HS-5 (cell line): ENCODE results near the gene KDM4C.

ENCODE experiments used
- DNase-seq: peaks from one replicate; pipeline ENCODE4 v3.0.0-alpha.2; 2012; ENCODE audit warnings: low read depth

The KDM4C gene

DNA sequence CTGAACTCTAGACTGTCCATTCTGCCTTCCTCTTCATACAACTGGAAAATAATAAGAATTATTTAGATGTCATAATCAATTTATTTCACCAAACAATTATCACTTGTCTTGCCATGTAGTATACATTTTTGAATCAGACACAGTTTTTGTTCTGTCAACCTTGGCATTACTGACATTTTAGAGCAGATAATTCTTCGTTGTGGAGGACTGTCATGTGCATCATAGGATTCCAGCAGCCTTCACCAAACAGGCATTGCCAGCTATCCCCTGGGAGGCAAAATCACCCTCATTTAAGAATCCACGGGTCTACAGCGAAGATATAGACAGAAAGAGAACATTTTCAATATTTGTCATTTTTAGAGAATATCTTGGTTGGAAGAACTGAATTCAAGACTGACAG lies 293.9 kb downstream of the KDM4C start:
- no peak for DNase-seq

DNA sequence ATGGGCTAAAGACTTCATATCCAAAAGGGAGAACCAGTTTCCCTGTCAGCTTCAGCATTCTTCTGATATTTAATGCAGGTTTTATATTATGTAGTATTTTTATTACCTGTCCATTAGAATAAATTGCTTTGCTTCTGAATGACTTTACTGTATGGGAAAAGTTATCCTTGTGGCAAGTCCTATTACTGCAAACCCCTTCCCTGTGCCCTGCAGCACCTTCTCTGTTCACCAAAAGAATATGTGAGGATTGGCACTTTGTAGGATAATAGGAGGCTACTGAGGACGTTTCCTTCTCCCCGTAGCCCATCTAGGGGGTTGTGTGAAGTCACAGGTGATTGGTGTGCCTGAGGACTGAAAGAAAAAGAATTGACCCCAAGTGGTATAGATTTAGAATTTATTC lies 296.1 kb downstream of the KDM4C start:
- DNase-seq = no peak

DNA sequence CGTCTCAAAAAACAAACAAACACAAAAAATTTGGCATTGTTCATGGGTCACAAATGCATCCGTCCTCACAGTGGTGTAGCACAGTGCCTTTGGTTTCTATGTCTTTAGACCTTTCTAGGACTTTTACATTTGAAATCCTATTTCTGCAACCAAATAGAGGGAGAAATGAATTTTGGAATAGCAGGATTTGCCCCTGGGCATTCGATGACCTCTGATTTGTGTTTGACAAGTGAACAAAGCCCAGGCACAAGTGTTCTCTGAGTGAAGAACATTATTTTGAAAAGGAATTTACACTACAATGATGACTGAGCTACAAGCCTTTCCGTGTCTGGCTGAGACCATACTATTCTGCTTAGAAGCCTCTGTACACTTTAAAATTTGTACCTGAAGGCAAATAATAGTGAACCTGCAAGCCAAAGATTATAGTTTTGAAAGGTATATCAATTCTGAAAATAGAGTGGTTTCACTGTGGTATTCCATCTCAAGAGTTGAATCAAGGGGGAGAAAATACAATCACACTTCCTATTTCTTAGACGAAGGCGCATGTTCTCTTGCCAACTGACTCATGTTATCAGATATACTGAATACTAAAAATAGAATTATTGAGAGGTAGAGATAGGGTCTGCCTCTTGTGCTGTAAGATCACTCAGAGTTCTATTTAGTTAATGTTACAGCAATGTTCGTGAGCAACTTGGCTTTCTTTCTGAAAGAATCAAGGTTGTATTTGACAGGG lies 297.6 kb downstream of the KDM4C start:
- no peak for DNase-seq

DNA sequence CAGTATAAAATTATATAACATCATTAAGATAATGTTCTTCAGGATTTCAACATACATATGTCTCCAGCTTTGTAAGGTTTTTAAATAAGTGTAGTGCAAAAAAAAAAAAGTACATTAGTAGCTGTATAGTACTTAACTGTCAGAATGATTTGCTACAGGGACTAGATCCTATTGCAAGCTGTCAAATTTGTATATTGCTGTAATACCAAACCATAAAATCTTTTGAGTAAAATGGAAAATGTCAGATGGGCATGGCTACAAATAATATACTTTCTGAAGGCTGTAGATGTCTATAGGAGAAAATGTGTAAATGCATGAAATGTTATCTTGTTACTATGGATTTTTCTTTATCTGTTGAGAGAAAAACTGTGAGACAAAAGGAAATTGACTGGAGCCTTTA lies 298.5 kb downstream of the KDM4C start:
- DNase-seq = no peak

DNA sequence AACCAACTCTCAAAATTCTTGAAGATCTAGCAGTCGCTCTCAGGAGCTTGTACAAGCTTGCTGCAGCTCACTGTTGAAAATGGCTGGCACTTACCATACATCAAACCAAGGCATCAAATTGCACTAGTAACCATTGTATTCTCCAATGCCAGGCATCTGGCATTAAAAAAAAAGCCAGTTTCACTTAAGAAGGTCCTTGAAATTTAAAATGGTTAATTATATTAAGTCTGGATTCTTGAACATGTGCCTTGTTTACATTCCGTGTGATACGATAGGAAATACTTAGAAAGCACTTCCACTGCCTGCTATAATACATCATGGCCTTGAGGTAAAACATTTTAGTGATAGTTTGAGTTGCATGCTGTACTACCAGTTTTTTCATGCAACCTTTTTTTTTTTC lies 300.7 kb downstream of the KDM4C start:
- DNase-seq = no peak

DNA sequence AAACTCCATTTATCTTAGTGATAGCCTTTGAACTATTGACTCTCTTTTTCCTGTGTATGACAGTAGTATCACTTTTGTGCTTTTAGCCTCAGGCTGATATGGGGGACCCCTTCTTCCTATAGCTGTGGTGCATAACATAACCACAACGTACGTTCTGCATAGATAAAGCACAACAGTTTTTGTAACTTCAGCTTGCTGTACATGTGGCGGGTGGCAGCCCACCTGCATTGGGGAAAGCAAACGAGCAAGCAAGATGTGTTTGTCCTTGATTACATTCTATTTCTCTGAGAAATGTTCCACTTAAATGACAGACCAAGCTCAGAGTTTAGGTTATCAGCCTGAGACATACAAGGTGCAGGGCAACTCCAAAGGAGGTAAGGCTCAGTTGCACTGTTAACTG lies 309.4 kb downstream of the KDM4C start:
- DNase-seq = no peak

DNA sequence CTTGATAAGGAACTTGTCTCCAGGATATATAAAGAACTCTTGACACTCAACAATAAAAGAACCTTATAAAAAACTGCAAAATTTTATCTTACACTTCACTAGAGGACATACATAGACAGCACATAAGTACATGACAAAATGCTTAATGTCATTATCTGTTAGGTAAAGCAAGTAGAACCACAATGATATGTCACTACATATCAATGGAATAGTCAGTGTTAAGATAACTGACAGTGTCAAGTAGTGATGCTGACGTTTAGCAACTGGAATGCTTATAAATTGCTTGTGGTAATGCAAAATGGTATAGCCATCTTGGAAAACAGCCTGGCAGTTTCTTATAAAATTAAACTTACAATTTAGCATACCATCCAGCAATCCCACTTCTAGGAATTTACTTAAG lies 314.1 kb downstream of the KDM4C start:
- no peak for DNase-seq

DNA sequence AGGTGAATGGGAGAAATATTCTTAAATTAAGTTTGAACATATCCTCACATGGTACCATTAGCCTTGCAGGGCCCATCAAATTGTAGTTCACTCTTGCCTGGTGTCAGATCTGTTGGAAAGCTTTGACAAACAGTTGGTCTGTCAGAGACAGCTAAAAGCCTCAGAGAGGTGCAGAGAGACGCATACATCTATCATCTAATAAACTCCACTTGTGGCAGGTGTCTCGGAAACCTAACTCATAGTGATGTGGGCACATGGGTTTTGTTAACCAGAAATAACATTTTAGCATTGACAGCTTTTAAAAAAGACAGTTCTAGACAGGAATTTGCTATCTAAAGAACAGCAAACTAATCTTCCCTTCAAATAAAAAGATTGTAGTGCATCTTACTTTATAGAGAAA lies 315.9 kb downstream of the KDM4C start:
- DNase-seq = no peak

DNA sequence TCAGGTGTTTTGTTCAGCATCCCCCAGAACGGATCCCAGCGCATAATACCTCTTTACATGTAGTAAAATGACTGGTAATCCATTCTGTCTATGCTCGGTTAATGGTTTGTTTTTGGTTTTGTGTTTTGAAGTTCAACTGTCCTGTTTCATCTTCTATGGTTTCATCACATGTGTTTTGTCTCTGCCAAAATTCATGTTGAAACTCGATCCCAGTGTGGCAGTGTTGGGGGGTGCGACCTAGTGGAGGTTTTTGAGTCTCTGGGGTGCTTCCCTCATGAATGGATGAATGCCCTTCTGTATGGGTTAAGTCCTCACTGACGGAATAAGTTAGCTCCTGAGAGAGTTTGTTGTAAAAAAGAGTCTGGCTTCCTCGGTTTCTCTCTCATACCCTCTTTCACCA lies 317.4 kb downstream of the KDM4C start:
- no peak for DNase-seq

DNA sequence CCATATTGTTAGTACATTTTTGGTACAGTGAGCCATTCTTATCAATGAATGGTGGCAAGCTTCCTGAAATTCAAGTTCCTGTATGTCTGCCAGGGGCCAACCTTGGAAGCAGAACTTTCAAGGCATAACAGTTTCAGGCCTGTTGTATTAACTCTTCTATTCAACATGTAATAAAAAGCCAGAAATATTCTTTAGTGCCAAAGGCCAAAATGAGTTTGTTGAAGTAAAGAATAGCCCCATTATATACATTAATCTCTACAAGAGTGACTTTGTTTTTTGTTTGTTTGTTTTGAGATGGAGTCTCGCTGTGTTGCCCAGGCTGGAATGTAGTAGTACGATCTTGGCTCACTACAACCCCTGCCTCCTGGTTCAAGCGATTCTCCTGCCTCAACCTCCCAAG lies 321.3 kb downstream of the KDM4C start:
- no peak for DNase-seq

DNA sequence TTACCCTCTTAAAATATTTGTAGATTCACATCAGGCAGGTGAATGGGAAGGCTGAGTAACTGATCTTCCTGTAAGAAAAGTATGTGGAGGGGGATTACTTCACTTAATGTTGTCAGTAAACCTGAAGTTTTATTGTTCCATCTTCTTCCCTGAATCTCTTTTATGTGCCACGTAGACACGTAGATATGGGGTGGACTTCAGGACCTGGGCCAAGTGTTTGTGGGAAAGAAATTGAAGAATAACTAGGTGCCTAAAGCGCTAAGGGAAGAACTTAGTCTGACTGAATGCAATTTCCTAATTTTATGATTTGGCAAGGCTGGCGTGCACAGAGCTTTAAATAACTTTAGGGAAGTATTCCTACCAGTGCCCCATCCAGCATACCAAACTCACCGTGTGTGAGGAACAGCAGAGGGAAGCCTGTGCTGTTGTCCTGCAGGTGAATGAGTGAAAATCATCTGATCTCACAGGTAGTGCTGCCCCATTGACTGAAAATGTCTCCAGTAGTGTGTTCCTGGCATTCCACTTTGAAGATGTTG lies 323.4 kb downstream of the KDM4C start:
- no peak for DNase-seq

DNA sequence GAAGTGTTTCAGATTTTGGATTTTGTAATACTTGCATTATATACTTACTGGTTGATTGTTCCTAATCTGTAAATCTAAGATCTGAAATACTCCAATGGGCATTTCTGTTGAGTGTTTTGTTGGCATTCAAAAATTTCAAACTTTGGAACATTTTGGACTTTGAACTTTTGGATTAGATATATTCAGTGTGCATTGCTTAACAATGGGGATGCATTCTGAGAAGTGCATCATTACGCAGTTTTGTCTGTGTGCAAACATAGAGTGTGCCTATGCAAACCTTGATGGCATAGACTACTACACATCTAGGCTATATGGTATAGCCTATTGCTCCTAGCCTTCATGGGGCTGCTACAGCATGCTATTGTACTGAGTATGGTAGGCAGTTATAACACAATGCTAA lies 325.4 kb downstream of the KDM4C start:
- no peak for DNase-seq

DNA sequence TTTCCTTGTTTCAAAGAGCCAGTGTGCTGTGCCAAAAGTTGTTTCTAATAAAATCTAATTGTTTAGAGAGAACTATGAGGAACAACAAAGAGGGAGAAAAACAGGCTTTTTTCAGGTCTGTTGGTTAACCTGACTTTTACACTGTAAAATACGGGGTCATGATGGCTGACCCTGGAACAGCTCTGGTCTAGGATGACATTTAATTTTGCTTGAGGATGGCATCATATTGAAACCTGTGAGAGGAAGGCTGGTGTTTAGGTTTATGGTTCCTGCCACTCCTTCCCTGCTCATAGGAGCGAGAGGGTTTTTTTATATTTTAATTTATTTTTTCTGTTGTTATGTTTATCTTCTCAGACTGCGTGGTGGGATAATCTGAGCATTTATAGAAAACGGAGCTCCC lies 327.6 kb downstream of the KDM4C start:
- DNase-seq = no peak

DNA sequence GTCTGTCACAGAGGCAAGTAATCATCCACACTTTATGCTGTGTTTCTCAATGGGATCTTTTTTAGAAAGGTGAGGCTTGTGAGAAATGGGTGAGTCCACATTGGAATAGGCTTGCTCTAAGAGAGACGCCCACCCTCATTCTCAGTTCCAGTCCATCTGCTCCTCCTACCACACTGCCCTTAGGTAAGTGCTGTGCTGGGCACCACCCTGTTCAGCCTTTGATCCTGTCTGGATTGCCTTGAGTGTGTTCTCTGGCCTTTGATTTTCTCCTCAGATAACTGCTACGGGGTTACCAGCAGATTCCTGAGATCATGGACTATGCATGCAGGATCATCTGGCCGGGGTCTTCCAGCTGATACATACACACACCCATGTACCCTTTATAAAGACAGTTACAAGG lies 328.6 kb downstream of the KDM4C start:
- DNase-seq = no peak

DNA sequence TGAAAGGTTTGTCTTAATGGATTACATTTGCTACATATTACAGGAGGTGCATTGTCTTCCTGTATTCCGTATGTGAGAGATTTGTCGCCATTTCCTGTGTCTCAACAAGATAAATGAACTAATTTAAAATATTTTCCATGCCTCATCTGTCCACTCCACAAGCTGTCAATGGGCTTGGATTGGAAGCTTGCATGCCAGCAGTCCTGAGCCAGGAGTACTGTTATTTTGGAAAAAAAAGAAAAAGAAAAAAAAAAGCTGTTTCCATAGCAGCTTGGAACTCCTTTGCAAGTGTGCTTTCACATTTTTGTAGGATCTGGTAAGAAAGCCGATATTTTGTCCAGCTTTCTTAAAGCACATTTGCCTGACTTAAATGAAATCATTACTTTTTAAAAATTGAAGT lies 330.8 kb downstream of the KDM4C start:
- DNase-seq = no peak

DNA sequence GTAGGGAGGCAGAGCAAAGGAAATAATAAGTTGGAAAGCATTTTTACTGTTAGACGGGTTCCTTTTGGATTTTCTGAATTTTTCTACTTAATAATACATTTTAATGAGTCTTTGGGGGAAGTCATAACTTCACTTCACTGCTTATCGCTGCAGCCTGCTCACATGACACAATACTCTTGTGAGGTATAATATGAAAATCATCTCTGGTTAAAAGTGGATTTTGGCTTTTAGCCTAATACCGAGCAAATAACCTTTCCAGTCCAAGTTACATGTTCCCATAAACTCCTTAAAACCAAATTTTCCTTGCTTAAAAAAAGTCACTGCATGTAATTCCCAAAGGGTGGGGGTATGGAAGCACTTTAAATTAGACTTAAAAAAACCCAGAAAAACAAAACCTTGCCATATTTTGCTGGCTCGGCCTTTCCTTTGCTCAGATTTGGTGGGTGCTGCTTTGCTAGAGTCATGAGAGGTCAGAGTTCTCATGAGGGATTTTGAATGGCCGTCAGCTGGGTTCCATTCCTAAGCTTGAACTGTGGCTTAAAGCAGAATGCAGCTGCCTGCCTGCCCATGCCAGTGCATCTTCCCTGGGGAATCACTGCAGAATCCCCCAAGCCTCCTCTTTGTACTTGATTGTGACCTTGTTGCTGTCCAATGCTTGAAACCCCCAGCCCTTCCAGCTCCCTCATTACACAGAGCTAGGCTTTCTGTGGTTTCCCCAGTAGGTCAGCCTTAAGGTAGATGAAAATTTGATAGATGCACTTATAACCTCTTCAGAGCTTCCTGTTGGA lies 331.8 kb downstream of the KDM4C start:
- no peak for DNase-seq

DNA sequence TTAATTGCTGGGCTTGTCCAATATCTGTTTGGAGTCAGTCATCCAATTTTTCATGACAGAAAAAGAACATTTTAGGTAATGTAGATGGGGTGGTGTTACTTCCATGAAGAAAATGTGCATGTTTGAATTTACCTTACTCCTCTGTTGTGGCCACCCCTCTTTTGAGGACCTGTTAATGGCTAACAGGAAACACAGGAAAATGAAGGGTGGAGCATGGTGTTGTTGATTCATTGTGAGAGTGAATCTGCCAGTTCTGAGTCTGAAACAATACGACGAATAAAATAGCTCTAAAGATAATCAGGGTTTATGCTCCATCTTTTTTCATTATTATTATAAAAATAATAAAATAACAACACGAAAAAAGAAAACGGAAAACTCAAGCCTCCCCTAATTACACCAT lies 335.3 kb downstream of the KDM4C start:
- DNase-seq = no peak

DNA sequence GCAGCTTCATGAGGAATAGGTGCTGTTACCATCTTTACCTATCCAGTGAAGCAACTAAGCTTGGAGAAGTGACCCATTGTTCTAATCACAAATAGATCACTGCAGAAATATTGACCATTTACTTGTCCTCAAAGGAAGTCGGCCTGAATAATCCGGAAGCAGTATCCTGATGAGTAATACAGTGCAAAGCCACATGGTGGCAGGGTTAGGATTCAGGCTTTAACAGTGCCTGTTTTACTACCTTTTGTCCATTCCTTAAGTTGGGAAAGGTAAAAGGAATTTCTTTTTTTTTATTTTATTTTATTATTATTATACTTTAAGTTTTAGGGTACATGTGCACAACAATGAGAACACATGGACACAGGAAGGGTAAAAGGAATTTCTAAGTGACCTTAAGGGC lies 336.3 kb downstream of the KDM4C start:
- DNase-seq = no peak

DNA sequence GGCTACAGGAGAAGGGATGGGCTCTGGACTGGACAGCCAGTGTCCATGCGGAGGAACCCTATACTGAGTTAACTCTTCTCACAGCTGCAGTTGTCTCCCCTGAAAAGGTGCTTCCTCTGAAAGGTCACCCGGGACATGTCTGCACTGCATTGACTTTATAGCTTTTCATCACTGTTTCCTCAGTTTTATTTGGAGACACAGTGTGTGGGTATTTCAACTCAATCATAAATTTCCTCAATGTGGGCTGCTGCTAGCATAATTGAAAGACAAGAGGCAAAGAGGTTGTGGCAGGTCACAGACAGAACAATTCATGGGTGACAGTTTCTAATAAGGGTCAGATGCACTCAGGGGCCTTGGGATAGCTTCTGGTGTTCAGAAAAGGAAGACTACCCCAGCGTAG lies 336.8 kb downstream of the KDM4C start:
- DNase-seq = no peak

DNA sequence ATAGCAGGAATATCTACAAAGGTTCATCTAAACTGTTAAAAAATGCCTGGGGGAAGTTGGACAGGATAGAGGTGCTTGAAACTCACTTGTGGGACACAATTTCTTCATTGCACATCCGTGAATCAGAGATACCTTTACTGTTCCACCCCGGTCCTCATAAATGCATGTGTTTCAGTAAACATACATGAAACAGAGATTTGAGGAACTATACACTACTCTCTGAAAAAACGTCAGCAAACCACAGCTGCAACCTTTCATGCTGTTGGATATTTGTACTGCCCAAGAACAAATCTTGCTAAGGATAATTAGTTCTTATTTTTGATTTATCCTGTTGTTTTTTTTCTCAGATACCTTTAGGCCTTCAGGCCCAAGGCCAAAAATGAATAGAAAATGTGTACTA lies 337.3 kb downstream of the KDM4C start:
- DNase-seq = no peak

DNA sequence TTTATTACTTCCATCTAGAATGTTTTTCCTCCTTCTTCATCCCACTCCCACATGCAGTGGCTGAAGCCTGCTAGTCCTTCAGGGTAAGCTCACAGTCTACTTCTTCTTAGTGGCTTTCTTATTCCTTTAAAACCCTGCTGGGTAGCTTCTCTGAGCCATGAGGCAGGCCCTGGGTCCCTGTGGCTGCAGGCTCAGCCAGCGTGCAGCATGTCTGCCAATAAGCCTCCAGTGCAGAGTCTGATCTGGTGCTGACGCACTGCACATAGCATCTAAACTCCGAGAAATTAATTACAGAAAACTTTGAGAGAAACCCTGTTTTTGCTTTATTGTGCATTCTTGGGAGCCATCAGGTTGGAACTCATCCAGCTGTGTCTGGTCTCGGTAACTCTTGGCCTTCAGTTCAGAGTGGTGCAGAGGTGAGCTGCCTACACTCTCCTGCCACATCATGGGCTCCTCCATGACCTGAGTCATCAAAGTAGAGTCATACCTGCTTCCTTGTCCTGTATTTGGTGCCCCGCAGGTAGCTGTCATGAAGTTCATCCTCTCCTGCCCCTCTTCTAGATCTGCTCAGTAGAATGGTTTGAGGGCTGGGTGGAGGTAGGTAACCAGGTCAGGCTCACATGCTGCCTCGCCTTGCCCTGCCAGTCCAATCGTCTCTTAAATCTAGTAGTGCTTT lies 339.4 kb downstream of the KDM4C start:
- no peak for DNase-seq

DNA sequence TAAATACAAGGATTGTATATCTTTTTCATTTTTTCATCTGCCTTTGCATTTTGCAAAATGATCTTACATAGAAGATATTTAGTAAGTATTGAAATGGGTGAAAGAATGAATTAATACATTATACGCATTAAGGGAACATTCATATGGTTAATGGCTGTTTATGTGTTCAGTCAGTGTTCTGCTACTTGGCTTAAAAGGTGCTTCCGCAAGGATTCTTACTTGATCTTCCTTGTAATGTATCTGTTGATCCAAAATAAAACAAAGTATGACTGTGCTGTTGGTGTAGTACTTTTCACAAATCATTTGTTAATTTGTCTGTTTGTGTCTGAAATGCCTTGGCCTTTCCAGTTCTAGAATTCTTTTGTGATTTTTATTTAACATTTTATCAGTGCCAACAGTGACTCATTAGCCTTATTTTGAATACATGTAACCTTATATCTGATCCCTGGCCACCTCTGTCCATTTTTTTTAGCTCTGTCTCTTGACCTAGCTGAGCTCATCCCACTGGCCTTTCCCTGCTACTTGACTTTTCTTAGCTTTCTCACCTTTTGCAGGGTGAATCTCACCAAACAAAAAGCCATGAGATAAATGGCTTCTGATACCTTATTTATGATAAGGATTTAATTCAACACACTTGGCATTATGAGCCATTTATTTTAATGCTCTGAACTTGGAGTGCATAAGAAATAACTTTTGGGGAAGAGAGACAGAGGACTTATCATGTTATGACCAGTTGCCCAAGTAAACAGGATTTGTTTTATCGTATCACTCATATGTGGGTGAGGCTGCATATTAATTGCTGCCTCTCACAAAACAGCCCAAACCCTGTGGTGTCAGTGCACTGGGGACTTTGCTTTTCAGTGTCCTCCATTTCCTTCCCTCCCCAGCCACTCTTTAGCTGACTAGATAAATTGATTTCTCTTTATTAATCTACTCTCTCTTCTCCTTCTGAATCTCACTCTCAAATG lies 340.3 kb downstream of the KDM4C start:
- DNase-seq = no peak
